Choroid plexus epithelial cell (primary cell): ENCODE measurements around the gene BRD7.

Source experiments
- DNase-seq: peaks from one replicate; pipeline ENCODE4 v3.0.0-alpha.2; 2010; ENCODE audit warnings: low read depth
- H3K4me3 ChIP-seq: 2 replicates; pipeline ENCODE4 v1.5.1; 2011; ENCODE audit warnings: low read depth, mild to moderate bottlenecking, control low read depth, low read length, moderate library complexity
- TF ChIP-seq, protein P1 (sequence below): conservative IDR thresholded peaks from 2 replicates; pipeline ENCODE4 v1.5.1; 2011; ENCODE audit warnings: low read depth, mild to moderate bottlenecking, control low read depth, inconsistent platforms, low read length, moderate library complexity

The BRD7 gene

DNA sequence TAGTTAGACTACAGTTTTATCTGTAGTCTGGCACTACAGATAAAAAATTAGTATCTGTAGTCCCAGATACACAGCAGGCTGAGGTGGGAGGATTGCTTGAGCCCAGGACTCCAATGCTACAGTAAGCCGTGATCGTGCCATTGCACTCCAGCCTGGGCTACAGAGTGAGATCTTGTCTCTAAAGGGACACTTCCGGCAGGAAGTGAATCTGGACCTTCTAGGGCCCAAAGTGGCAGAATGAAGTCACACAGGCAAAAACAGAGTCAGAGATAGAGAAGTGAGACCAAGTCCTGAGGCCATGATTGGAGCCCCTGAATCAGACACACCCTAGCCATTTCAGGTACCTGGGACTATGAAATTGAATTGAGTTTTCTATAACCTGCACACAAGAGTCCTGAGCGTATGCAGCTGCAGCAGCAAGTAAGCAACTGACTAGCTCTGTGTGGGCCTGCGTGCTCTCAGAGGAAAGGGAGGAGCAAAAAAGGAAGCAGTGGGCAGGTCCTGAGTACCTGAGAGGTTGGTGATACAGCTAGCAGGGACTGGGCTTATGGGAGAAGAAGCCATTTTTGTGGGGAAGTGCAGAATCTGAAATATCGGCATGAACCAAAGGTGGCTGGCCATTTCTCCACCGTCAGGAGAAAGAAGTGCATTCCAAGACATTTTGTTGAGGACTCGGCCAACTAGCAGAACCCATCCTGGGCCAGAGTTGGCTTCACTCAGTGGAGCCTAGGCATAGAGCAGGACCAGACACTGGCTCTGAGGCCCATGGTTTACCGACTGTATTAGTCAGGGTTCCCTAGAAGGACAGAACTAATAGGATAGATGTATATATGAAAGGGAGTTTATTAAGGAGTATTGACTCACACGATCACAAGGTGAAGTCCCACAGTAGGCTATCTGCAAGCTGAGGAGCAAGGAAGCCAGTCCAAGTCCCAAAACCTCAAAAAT is 27.2 kb upstream of the BRD7 start:
- DNase-seq, result no peak
- TF ChIP-seq, protein P1, sequence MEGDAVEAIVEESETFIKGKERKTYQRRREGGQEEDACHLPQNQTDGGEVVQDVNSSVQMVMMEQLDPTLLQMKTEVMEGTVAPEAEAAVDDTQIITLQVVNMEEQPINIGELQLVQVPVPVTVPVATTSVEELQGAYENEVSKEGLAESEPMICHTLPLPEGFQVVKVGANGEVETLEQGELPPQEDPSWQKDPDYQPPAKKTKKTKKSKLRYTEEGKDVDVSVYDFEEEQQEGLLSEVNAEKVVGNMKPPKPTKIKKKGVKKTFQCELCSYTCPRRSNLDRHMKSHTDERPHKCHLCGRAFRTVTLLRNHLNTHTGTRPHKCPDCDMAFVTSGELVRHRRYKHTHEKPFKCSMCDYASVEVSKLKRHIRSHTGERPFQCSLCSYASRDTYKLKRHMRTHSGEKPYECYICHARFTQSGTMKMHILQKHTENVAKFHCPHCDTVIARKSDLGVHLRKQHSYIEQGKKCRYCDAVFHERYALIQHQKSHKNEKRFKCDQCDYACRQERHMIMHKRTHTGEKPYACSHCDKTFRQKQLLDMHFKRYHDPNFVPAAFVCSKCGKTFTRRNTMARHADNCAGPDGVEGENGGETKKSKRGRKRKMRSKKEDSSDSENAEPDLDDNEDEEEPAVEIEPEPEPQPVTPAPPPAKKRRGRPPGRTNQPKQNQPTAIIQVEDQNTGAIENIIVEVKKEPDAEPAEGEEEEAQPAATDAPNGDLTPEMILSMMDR, result no peak

DNA sequence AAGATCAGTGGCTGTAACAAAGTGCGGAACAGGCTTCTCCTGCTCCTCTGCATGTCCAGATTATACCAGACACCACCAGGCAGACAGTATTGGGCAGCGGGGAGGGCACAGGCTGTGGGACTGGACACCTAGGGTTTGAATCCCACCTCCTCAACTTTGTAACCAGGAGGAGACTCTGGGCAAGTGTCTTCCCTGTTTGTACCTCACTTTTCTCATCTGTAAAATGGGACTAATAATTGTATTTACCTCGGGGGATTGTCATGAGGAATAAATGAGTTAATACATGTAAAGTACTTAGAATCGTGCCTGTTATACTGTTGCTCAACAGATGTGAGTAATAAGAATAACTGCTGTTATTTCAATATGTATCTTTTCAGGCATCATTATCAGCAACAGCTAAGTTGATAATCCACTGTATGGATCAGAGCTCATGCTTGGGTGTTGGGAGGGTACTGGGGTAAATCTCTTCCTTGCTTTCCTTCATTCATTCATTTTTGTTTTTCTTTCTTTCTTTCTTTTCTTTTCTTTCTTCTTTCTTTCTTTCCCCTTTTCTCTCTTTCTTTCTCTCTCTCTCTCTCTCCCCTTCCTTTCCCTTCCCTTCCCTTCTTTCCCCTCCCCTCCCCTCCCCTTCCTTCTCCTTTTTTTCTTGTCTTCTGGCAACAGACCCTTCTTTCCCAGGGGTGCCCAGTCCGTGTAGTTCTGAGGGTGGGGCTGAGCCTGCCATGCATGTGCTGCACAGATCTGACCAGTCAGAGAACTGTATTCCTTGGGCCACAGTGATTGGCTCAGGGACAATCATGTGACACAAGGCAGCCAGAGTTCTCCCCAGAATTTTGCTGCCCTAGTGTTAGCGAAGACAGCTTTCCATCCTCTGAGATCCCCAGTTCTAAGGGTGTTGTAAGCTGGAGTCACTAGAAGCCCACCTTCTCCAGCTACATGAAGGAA is 25.3 kb upstream of the BRD7 start:
- TF ChIP-seq, protein P1, result no peak
- H3K4me3 ChIP-seq, result no peak overlapping the region
- no peak for DNase-seq

More for the DNA sequence above, 27.2 kb upstream of the BRD7 start:
- no peak overlapping the region for H3K4me3 ChIP-seq

DNA sequence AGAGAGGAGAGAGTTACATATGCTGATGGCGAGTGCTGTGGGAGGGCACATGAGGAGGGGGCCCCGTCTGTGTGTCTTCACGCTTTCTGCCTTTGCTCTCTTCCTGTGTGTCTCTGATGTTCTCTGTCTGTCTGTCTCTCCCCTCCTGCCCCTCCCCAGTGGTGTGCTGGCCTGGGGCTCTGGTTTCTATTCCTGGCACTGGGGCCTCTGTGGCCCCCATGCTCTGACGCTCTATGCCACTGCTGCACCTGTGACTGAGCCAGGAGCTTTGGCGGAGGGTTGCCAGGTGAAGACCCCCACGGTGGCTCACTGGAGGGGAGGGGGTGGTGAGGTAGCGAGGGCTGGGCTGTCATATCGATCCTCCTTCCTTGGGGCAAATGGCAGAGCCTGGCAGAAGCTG is 24.6 kb upstream of the BRD7 start:
- no peak overlapping the region for H3K4me3 ChIP-seq
- TF ChIP-seq, protein P1, result no peak
- no peak for DNase-seq

DNA sequence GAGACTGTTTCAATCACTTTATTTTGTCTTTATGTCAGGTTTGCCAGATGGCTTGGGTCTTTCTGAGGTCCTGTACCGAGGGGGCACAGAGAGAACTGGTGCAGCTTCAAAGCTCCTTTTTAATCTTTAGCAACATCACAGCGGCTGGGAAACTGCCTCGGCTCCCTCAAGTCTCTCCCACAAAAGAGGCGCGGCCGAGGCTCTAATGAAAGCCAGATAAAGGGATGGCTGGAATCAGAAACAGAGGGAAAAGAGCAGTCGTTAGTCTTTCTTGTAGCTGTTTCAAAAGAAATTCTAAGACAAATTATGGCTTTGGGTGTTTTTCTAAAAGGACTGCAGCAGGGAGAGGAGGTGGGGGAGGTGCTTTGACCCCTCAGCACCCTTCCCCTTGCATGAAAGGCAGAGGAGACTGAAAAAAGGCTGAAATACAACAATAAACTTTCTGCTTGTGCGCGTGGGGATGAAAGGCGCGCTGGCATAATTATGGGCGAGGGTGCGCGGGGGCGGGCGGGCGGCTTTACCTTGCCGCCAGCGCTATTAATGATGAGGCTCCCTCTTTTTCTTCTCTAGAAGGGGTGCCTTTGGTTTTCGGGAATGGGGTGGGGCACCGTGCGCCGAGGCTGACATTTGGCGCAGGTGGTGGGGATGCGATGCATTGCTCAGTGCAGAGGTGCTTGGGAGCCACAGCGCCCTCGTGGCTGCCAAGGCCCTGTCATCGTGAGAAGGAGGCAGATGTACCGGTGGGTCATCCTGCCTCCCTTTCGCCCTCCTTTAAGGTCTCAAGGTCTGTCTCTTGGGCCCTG is 22.3 kb upstream of the BRD7 start:
- DNase-seq, result no peak
- TF ChIP-seq, protein P1, result no peak
- no peak overlapping the region for H3K4me3 ChIP-seq

DNA sequence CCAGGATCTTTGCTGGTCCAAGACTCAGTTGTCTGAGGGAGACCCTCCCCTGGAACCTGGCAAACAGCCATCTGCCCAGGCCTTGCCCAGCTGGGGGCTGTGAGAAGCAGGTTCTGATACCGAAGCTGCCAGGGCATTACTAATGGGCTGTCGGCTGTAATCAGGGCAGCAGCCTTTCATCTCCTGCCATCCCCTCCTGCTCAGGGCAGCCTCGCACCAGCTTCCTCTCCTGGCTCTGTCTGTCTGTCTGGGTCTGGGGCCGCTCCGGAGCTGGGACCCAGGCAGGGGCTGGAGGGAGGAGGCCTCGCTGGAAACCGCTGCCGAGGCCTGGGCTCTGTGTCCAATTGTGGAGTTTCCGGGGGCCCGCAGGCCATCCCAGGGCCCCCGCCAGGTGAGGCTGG is 21.6 kb upstream of the BRD7 start:
- no peak for DNase-seq
- H3K4me3 ChIP-seq, result no peak overlapping the region
- TF ChIP-seq, protein P1, result no peak

DNA sequence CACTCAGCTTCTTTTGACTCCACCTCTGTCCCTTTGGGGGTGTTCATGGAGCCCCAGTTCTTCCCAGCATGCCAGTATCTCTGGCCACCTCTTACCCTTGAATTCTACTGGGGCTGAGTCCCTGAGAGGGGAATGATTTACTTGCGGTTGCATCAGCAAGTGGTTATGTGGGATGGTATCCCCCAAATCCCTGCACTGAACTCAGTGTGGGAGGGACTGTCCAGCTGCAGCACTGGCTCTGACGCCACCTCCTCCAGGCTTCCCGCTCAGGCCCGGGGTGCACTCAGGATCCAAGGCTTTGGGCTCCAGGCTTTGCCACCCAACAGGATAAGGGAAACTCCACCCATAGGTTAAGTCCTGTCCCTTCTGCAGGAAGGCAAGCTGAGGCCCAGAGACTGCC is 21.1 kb upstream of the BRD7 start:
- TF ChIP-seq, protein P1, result no peak
- no peak overlapping the region for H3K4me3 ChIP-seq

More for the DNA sequence above, 21.1 kb upstream of the BRD7 start:
- DNase-seq, result no peak
